ENCODE results near the gene TINCR. TPM values are rescaled to one million over a fixed set of nuclear protein-coding genes. Genes with fewer than 3 reads are reported as not detected.

TINCR gene
- total RNA-seq, 1 experiment from 2014 or later, result 2.3 TPM

- BruUV-seq (replicated peaks), result no TSS peak
- Histone ChIP-seq H3K27me3 (ENCODE audit: control insufficient read depth, insufficient read depth, low read length) (no peaks in the 10 kb centered on the region), H3K36me3 (ENCODE audit: control insufficient read depth, insufficient read depth, low read length) (no peaks in the 10 kb centered on the region), H3K27ac (ENCODE audit: low read length) (no peak overlapping the region), H3K4me1 (ENCODE audit: control insufficient read depth, insufficient read depth, low read length) (no peaks in the 10 kb centered on the region), H3K9me3 (ENCODE audit: control insufficient read depth, insufficient read depth, low read depth, low read length) (no peaks in the 10 kb centered on the region), H3K4me3 (ENCODE audit: low read depth in 2 of 2, low read length in 2 of 2) (no peak overlapping the region)
- intact Hi-C loops (cut with micrococcal nuclease; ENCODE audit: unreplicated experiment) (no loop called here), in situ Hi-C loops (cut with HindIII; ENCODE audit: low pct_unique_long_range_greater_than_20kb, low sequenced_read_pairs) (no loop called here)
- ChIA-PET POLR2A (no interaction called here), CTCF (interaction anchor here (0.6 kb wide), 1 partner anchor 97 kb away, joined by 3 read pairs; no protein-coding TSS in a partner anchor)
- DNase-seq (ENCODE audit: low read depth, low spot score) (no peak), ATAC-seq (no peak)
- TF ChIP-seq REST (IDR thresholded peaks at IDR 0.05; ENCODE audit: insufficient read depth in 1 of 2, low read depth in 2 of 2, low read length in 1 of 2) (no peak), TCF7L2 (IDR thresholded peaks at IDR 0.05; ENCODE audit: low read depth, low read length) (no peak), SIN3A (IDR thresholded peaks at IDR 0.05; ENCODE audit: borderline replicate concordance, insufficient read depth, low read depth, low read length) (no peak), POLR2AphosphoS5 (IDR thresholded peaks at IDR 0.05; ENCODE audit: low read depth, low read length) (no peak), CTCF (IDR thresholded peaks at IDR 0.05) (no peak)
Observed at GRCh38 chr19:5522106-5522505, 45.6 kb downstream of the TINCR start.

GRCh38 chr19:5520501-5520900 lies 47.3 kb downstream of the TINCR start:
- in situ Hi-C loops (cut with HindIII; ENCODE audit: low pct_unique_long_range_greater_than_20kb, low sequenced_read_pairs), result no loop called here
- TF ChIP-seq CTCF (IDR thresholded peaks at IDR 0.05) (no peak), POLR2AphosphoS5 (IDR thresholded peaks at IDR 0.05; ENCODE audit: low read depth, low read length) (no peak), REST (IDR thresholded peaks at IDR 0.05; ENCODE audit: insufficient read depth in 1 of 2, low read depth in 2 of 2, low read length in 1 of 2) (no peak), SIN3A (IDR thresholded peaks at IDR 0.05; ENCODE audit: borderline replicate concordance, insufficient read depth, low read depth, low read length) (no peak), TCF7L2 (IDR thresholded peaks at IDR 0.05; ENCODE audit: low read depth, low read length) (no peak)
- POLR2A ChIA-PET, result no interaction called here
- Histone ChIP-seq H3K4me3 (ENCODE audit: low read depth in 2 of 2, low read length in 2 of 2) (no peak overlapping the region), H3K9me3 (ENCODE audit: control insufficient read depth, insufficient read depth, low read depth, low read length) (no peaks in the 10 kb centered on the region), H3K36me3 (ENCODE audit: control insufficient read depth, insufficient read depth, low read length) (no peaks in the 10 kb centered on the region), H3K27me3 (ENCODE audit: control insufficient read depth, insufficient read depth, low read length) (no peaks in the 10 kb centered on the region), H3K27ac (ENCODE audit: low read length) (no peak overlapping the region), H3K4me1 (ENCODE audit: control insufficient read depth, insufficient read depth, low read length) (no peaks in the 10 kb centered on the region)
- intact Hi-C loops (cut with micrococcal nuclease; ENCODE audit: unreplicated experiment), result no loop called here
- CTCF ChIA-PET, result interaction anchor here (0.7 kb wide), 2 partner anchors 98 to 193 kb away, joined by 3 read pairs; no protein-coding TSS in a partner anchor
- BruUV-seq (replicated peaks), result no TSS peak
- no peak for ATAC-seq
- DNase-seq (ENCODE audit: low read depth, low spot score), result no peak
